Testis (tissue), 3 donors: ENCODE results near the gene PTRH2. TPM values are rescaled to one million over a fixed set of nuclear protein-coding genes. Genes with fewer than 3 reads are reported as not detected.

ENCODE experiments used
- DNase-seq: peaks from one replicate; pipeline ENCODE4 v3.0.0-alpha.2; 2019
- H3K27ac ChIP-seq, 2 donors: fragments of 200-600 bp; sonication (generic); one replicate each; pipeline ENCODE4 v1.5.1; 2019
- H3K27me3 ChIP-seq: fragments of 200-600 bp; sonication (generic); one replicate; pipeline ENCODE4 v1.5.1; 2019
- H3K36me3 ChIP-seq: fragments of 200-600 bp; sonication (generic); one replicate; pipeline ENCODE4 v1.5.1; 2017; ENCODE audit warnings: low read depth; ENCODE audit errors: missing control alignments
- H3K4me1 ChIP-seq: fragments of 200-600 bp; sonication (generic); one replicate; pipeline ENCODE4 v1.5.1; 2019
- H3K4me3 ChIP-seq, 2 donors: fragments of 200-600 bp; sonication (generic); one replicate each; pipeline ENCODE4 v1.5.1; 2017 to 2019
- H3K9me3 ChIP-seq: fragments of 200-600 bp; sonication (generic); one replicate; pipeline ENCODE4 v1.5.1; 2017
- CTCF ChIP-seq, 3 experiments: fragments of 450-650 bp in 2 of 3; fragments of 200-600 bp in 1 of 3; sonication (generic) in 1 of 3; IDR thresholded peaks; one replicate each; pipeline ENCODE4 v1.5.1; 2016 to 2019; ENCODE audit warnings: antibody characterized with exemption in 3 of 3, mild to moderate bottlenecking in 2 of 3, moderate library complexity in 1 of 3
- POLR2A ChIP-seq: fragments of 450-650 bp; IDR thresholded peaks from one replicate; pipeline ENCODE4 v1.6.1; 2017; ENCODE audit warnings: antibody characterized with exemption, mild to moderate bottlenecking, moderate library complexity
- WGBS, 2 donors: methylation state at CpG; one replicate each; pipeline ENCODE4 v1.1.5; 2018; 5-methylcytosine and 5-hydroxymethylcytosine counted together
- intact Hi-C: fragments of 100-400 bp; cut with DNase I; formaldehyde crosslinking; loops from one replicate; pipeline ENCODE4 v1.15.1; 2023; ENCODE audit warnings: low total_unique reads
- polyA plus RNA-seq: library from polyadenylated mRNA; stranded (reverse); fragments of 350-450 nt; fragmentation: Illumina TruSeq; extraction: RNeasy Lipid Tissue Mini Kit (QIAGEN cat#74804); gene quantifications from one replicate; pipeline ENCODE4 v1.2.3, GENCODE V29; 2014; ENCODE audit warnings: low read depth, low replicate concordance; ENCODE audit not compliant: insufficient read depth
- total RNA-seq, 2 donors: library from RNA; depleted of rRNA; stranded (reverse); fragments of >200 nt; gene quantifications; one replicate each; pipeline ENCODE4 v1.2.3, GENCODE V29; 2016

The PTRH2 gene
- total and polyA plus RNA-seq, 3 donors from 2014 or later = 37.7 to 41.6 (median 40.5) TPM

GRCh38 chr17:59652119-59652518, 55.1 kb downstream of the PTRH2 start:
- peaks cover under 1% of the 10 kb centered on the region for H3K36me3 ChIP-seq
- no peak for DNase-seq
- no peak overlapping the region for H3K4me3 ChIP-seq
- H3K4me1 ChIP-seq = no peaks in the 10 kb centered on the region
- H3K27me3 ChIP-seq = no peaks in the 10 kb centered on the region
- WGBS, 2 donors = 95 to 98% methylated on average over 2 of the region's 2 CpGs
- no peaks in the 10 kb centered on the region for H3K9me3 ChIP-seq
- no peak overlapping the region for H3K27ac ChIP-seq
- intact Hi-C loops = no loop called here
- TF ChIP-seq CTCF (IDR thresholded peaks at IDR 0.05) (no peak), POLR2A (no peak)

- H3K9me3 ChIP-seq = no peaks in the 10 kb centered on the region
- intact Hi-C loops = no loop called here
- H3K27ac ChIP-seq = no peak overlapping the region
- H3K4me3 ChIP-seq = no peak overlapping the region
- TF ChIP-seq POLR2A = no peak
- no peak for TF ChIP-seq CTCF (IDR thresholded peaks at IDR 0.05)
- no peaks in the 10 kb centered on the region for H3K36me3 ChIP-seq
- peaks cover 1% of the 10 kb centered on the region for H3K4me1 ChIP-seq
- no peak for DNase-seq
- no peaks in the 10 kb centered on the region for H3K27me3 ChIP-seq
Measured at GRCh38 chr17:59651346-59651745, 55.9 kb downstream of the PTRH2 start.

- no peaks in the 10 kb centered on the region for H3K36me3 ChIP-seq
- intact Hi-C loops = no loop called here
- no peak overlapping the region for H3K27ac ChIP-seq
- TF ChIP-seq CTCF (IDR thresholded peaks at IDR 0.05) = no peak
- H3K27me3 ChIP-seq = no peaks in the 10 kb centered on the region
- peaks cover 7% of the 10 kb centered on the region for H3K4me1 ChIP-seq
- H3K9me3 ChIP-seq = no peaks in the 10 kb centered on the region
- H3K4me3 ChIP-seq = no peak overlapping the region
- WGBS, 2 donors = 55 to 70% methylated on average over 1 of the region's 1 CpG
- no peak for DNase-seq
Measured at GRCh38 chr17:59650642-59651041, 56.6 kb downstream of the PTRH2 start.

- H3K4me3 ChIP-seq = no peak overlapping the region
- no peak for DNase-seq
- H3K27ac ChIP-seq = no peak overlapping the region
- intact Hi-C loops = no loop called here
- TF ChIP-seq CTCF (IDR thresholded peaks at IDR 0.05) (no peak), POLR2A (no peak)
- peaks cover 7% of the 10 kb centered on the region for H3K4me1 ChIP-seq
- no peaks in the 10 kb centered on the region for H3K27me3 ChIP-seq
- no peaks in the 10 kb centered on the region for H3K36me3 ChIP-seq
- H3K9me3 ChIP-seq = no peaks in the 10 kb centered on the region
Measured at GRCh38 chr17:59649886-59650285, 57.3 kb downstream of the PTRH2 start.

Other genes starting within 250 kb of the PTRH2 start
- 10 to 100 TPM; 60.8 to 71.9 TPM for gene DHX40, start 141.8 kb downstream of the PTRH2 start, total RNA-seq
- 53.2 TPM for gene DHX40, start 141.8 kb downstream of the PTRH2 start, polyA plus RNA-seq
- gene CLTC, start 87.5 kb downstream of the PTRH2 start, total RNA-seq = 100 to 1,000 TPM; 221 to 253 TPM
- gene CLTC, start 87.5 kb downstream of the PTRH2 start, polyA plus RNA-seq = 137 TPM
- 100 to 1,000 TPM; 108 to 144 TPM for gene VMP1, start 224 bp upstream of the PTRH2 start, total RNA-seq
- 63.1 TPM for gene VMP1, start 224 bp upstream of the PTRH2 start, polyA plus RNA-seq
- 10 to 100 TPM; 12.9 to 13.9 TPM for gene TUBD1, start 185.5 kb upstream of the PTRH2 start, total RNA-seq
- 7.8 TPM for gene TUBD1, start 185.5 kb upstream of the PTRH2 start, polyA plus RNA-seq
- gene RPS6KB1, start 185.7 kb upstream of the PTRH2 start, total RNA-seq = 10 to 100 TPM; 44.5 to 46.1 TPM
- 13.3 TPM for gene RPS6KB1, start 185.7 kb upstream of the PTRH2 start, polyA plus RNA-seq